MM.1S (cell line): ENCODE measurements around the gene HLA-G.

Source experiments
- CTCF ChIP-seq: fragments of 300-600 bp; sonication (generic); IDR thresholded peaks from 2 replicates; pipeline ENCODE4 v1.5.1; 2016; ENCODE audit warnings: antibody characterized with exemption, low read length, mixed read lengths
- EZH2 ChIP-seq: fragments of 300-600 bp; sonication (generic); optimal IDR thresholded peaks from 2 replicates; pipeline ENCODE3; 2017; ENCODE audit warnings: low read depth, mild to moderate bottlenecking, antibody characterized with exemption, low read length, mixed read lengths

GRCh38 chr6:29875257-29875656 lies 47.6 kb downstream of the HLA-G start:
- TF ChIP-seq CTCF (no peak), EZH2 (no peak)
